Ectodermal cell (in vitro differentiated cells): ENCODE measurements around the gene OR1D5. TPM values are rescaled to one million over a fixed set of nuclear protein-coding genes. Genes with fewer than 3 reads are reported as not detected.
"Not testable (repeated sequence)": the region's sequence is repeated elsewhere in the genome, so short reads cannot be mapped to it uniquely, and the experiment has no call there.

Source experiments
- H3K27ac ChIP-seq: 2 replicates; pipeline ENCODE4 v1.7.0; 2013; ENCODE audit warnings: mild to moderate bottlenecking, low read depth, low read length; ENCODE audit not compliant: insufficient read depth, poor library complexity, severe bottlenecking
- H3K27me3 ChIP-seq: 2 replicates; pipeline ENCODE4 v1.7.0; 2013; ENCODE audit warnings: mild to moderate bottlenecking, low read length; ENCODE audit not compliant: insufficient read depth, control insufficient read depth, poor library complexity, severe bottlenecking
- H3K36me3 ChIP-seq: one replicate; pipeline ENCODE4 v1.7.0; 2013; ENCODE audit warnings: low read length; ENCODE audit not compliant: control insufficient read depth, insufficient read depth
- H3K4me1 ChIP-seq: one replicate; pipeline ENCODE4 v1.7.0; 2013; ENCODE audit warnings: low read length; ENCODE audit not compliant: control insufficient read depth, insufficient read depth
- H3K4me3 ChIP-seq: 2 replicates; pipeline ENCODE4 v1.7.0; 2013; ENCODE audit warnings: low read depth, low read length, control low read depth; ENCODE audit not compliant: insufficient read depth
- H3K9me3 ChIP-seq: 2 replicates; pipeline ENCODE4 v1.7.0; 2013; ENCODE audit warnings: mild to moderate bottlenecking, low read length, moderate library complexity; ENCODE audit not compliant: control insufficient read depth
- WGBS, 2 experiments: methylation state at CpG; one replicate each; pipeline ENCODE4 v1.1.7; 2013; ENCODE audit warnings: missing lambda C conversion rate in 2 of 2; 5-methylcytosine and 5-hydroxymethylcytosine counted together
- polyA plus RNA-seq, 4 experiments: library from polyadenylated mRNA; stranded (reverse); fragments of 50-300 nt; gene quantifications; one replicate each; pipeline ENCODE4 v1.2.3, GENCODE V29; 2013

OR1D5 gene
- not detected for polyA plus RNA-seq (2013, experiment 1 of 4)
- not detected for polyA plus RNA-seq (2013, experiment 2 of 4)
- polyA plus RNA-seq (2013, experiment 3 of 4) = not detected
- polyA plus RNA-seq (2013, experiment 4 of 4) = not detected

GRCh38 chr17:3063507-3063906 lies at the start of gene OR1D5:
Gene OR1D5, minus strand, starts transcription at chr17:3063607. Its CDS starts 0 bp downstream, at chr17:3063607.
- WGBS, 2 experiments = no CpG with 5 or more reads among the region's 2 CpGs
- not testable (repeated sequence) for H3K27me3 ChIP-seq, H3K4me3 ChIP-seq, H3K4me1 ChIP-seq, H3K36me3 ChIP-seq, H3K27ac ChIP-seq, H3K9me3 ChIP-seq

GRCh38 chr17:3104322-3104721 lies 40.9 kb upstream of the OR1D5 start, which contains the start of gene OR1D2:
Gene OR1D2, minus strand, starts transcription at chr17:3104422. Its CDS starts 11,426 bp downstream, at chr17:3092996.
- 66 to 71% methylated on average over 3 of the region's 3 CpGs for WGBS, 2 experiments
- peaks cover 4% of the 10 kb centered on the region for H3K9me3 ChIP-seq
- no peaks in the 10 kb centered on the region for H3K4me1 ChIP-seq
- no peaks in the 10 kb centered on the region for H3K27me3 ChIP-seq
- H3K27ac ChIP-seq = no peak within 1 kb of the TSS
- H3K4me3 ChIP-seq = no peak within 1 kb of the TSS
- no peaks in the 10 kb centered on the region for H3K36me3 ChIP-seq

GRCh38 chr17:3073850-3074249 lies 10.4 kb upstream of the OR1D5 start:
- 84 to 93% methylated on average over 4 of the region's 4 CpGs for WGBS, 2 experiments

GRCh38 chr17:3065192-3065591 lies 1.8 kb upstream of the OR1D5 start:
- no CpG with 5 or more reads among the region's 1 CpG for WGBS, 2 experiments
- not testable (repeated sequence) for H3K27ac ChIP-seq, H3K4me1 ChIP-seq, H3K9me3 ChIP-seq, H3K4me3 ChIP-seq, H3K36me3 ChIP-seq, H3K27me3 ChIP-seq

More at GRCh38 chr17:3073850-3074249, 10.4 kb upstream of the OR1D5 start:
- not testable (repeated sequence) for H3K27ac ChIP-seq, H3K9me3 ChIP-seq, H3K4me1 ChIP-seq, H3K36me3 ChIP-seq, H3K27me3 ChIP-seq, H3K4me3 ChIP-seq

- 73 to 81% methylated on average over 5 to 6 of the region's 8 CpGs for WGBS, 2 experiments
- not testable (repeated sequence) for H3K27me3 ChIP-seq, H3K27ac ChIP-seq, H3K4me3 ChIP-seq, H3K4me1 ChIP-seq, H3K36me3 ChIP-seq, H3K9me3 ChIP-seq
These were observed 506 bp downstream of the OR1D5 start for GRCh38 chr17:3062824-3063377.

- not testable (repeated sequence) for H3K4me3 ChIP-seq, H3K36me3 ChIP-seq, H3K27ac ChIP-seq, H3K4me1 ChIP-seq, H3K27me3 ChIP-seq, H3K9me3 ChIP-seq
- WGBS, 2 experiments = no CpG with 5 or more reads among the region's 2 CpGs
These were observed 8.5 kb downstream of the OR1D5 start for GRCh38 chr17:3054868-3055267.

GRCh38 chr17:3049705-3050295 lies 13.6 kb downstream of the OR1D5 start:
- Histone ChIP-seq H3K4me1 (peaks cover 2% of the 10 kb centered on the region), H3K4me3 (peak overlapping the region; percentile 64), H3K9me3 (no peaks in the 10 kb centered on the region), H3K27me3 (no peaks in the 10 kb centered on the region), H3K36me3 (no peaks in the 10 kb centered on the region), H3K27ac (no peak overlapping the region)
- 93 to 96% methylated on average over 8 of the region's 8 CpGs for WGBS, 2 experiments

- WGBS, 2 experiments = 2 to 3% methylated on average over 50 of the region's 50 CpGs
- H3K27me3 ChIP-seq = no peaks in the 10 kb centered on the region
- H3K27ac ChIP-seq = no peak overlapping the region
- no peaks in the 10 kb centered on the region for H3K36me3 ChIP-seq
- peak overlapping the region; percentile 64 for H3K4me3 ChIP-seq
- no peaks in the 10 kb centered on the region for H3K9me3 ChIP-seq
- H3K4me1 ChIP-seq = peaks cover 2% of the 10 kb centered on the region
These were observed 14.5 kb downstream of the OR1D5 start for GRCh38 chr17:3048727-3049471.

GRCh38 chr17:3046753-3047152 lies 16.7 kb downstream of the OR1D5 start:
- Histone ChIP-seq H3K4me3 (no peak overlapping the region), H3K36me3 (no peaks in the 10 kb centered on the region), H3K4me1 (peaks cover 2% of the 10 kb centered on the region), H3K27ac (no peak overlapping the region), H3K9me3 (no peaks in the 10 kb centered on the region), H3K27me3 (no peaks in the 10 kb centered on the region)
- WGBS, 2 experiments = 84 to 90% methylated on average over 1 to 3 of the region's 3 CpGs

- no peaks in the 10 kb centered on the region for H3K9me3 ChIP-seq
- H3K4me1 ChIP-seq = no peaks in the 10 kb centered on the region
- no peak overlapping the region for H3K27ac ChIP-seq
- H3K4me3 ChIP-seq = no peak overlapping the region
- WGBS, 2 experiments = 61 to 62% methylated on average over 11 of the region's 11 CpGs
- H3K27me3 ChIP-seq = no peaks in the 10 kb centered on the region
- H3K36me3 ChIP-seq = no peaks in the 10 kb centered on the region
These were observed 19.6 kb downstream of the OR1D5 start for GRCh38 chr17:3043737-3044365.
